CD4-positive, alpha-beta T cell (primary cell): ENCODE data around the gene ANKLE2. TPM values are rescaled to one million over a fixed set of nuclear protein-coding genes. Genes with fewer than 3 reads are reported as not detected.

Experiments
- ATAC-seq: fragments of 200-7000 bp; cut with Tn5 transposase; one replicate; pipeline ENCODE4 v1.10.0; 2022; ENCODE audit warnings: mild to moderate bottlenecking; ENCODE audit not compliant: poor library complexity
- CTCF ChIA-PET: fragments of 350-600 bp; sonication (Branson Sonifier 250); formaldehyde crosslinking; loops from one replicate; lab custom pipeline; 2021; ENCODE audit warnings: antibody characterized with exemption, inconsistent platforms; lab: Charles Lee
- POLR2A ChIA-PET: fragments of 350-600 bp; sonication (Branson Sonifier 250); formaldehyde crosslinking; loops from one replicate; lab custom pipeline; 2021; ENCODE audit warnings: antibody characterized with exemption, inconsistent platforms; lab: Charles Lee
- DNase-seq, 14 experiments: peaks; one replicate each; pipeline ENCODE4 v3.0.0-alpha.2; 2013 to 2020; ENCODE audit warnings: mixed read lengths in 2 of 14
- H3K27ac ChIP-seq, 2 donors: one replicate each; pipeline versions ENCODE4 v1.5.1 to v1.7.0; 2013; ENCODE audit warnings: low read length in 2 of 2, low read depth in 1 of 2, mild to moderate bottlenecking in 1 of 2
- H3K27me3 ChIP-seq, 2 experiments: 1 replicate in 1 of 2; 2 replicates in 1 of 2; pipeline versions ENCODE4 v1.6.1 to v1.7.0; 2013; ENCODE audit warnings: low read length in 2 of 2, control low read depth in 1 of 2, mild to moderate bottlenecking in 1 of 2, moderate library complexity in 1 of 2; ENCODE audit not compliant: insufficient read depth in 2 of 2, control insufficient read depth in 1 of 2
- H3K36me3 ChIP-seq: one replicate; pipeline ENCODE4 v1.6.1; 2013; ENCODE audit warnings: low read length, control low read depth; ENCODE audit not compliant: insufficient read depth
- H3K4me1 ChIP-seq: one replicate; pipeline ENCODE4 v1.6.1; 2013; ENCODE audit warnings: low read length, control low read depth; ENCODE audit not compliant: insufficient read depth
- H3K4me3 ChIP-seq: one replicate; pipeline ENCODE4 v1.5.1; 2013; ENCODE audit warnings: mild to moderate bottlenecking, low read length, moderate library complexity
- H3K9me3 ChIP-seq, 2 experiments: 1 replicate in 1 of 2; 2 replicates in 1 of 2; pipeline versions ENCODE4 v1.6.1 to v1.7.0; 2013; ENCODE audit warnings: low read length in 2 of 2, mild to moderate bottlenecking in 2 of 2, control low read depth in 1 of 2, moderate library complexity in 1 of 2; ENCODE audit not compliant: control insufficient read depth in 1 of 2, insufficient read depth in 1 of 2
- H3K27ac Mint-ChIP-seq: one replicate; pipeline ENCODE4 v1.8.0; 2020; ENCODE audit warnings: mixed read lengths
- H3K27me3 Mint-ChIP-seq: one replicate; pipeline ENCODE4 v1.8.0; 2021; ENCODE audit warnings: mixed read lengths
- H3K36me3 Mint-ChIP-seq: one replicate; pipeline ENCODE4 v1.8.0; 2021; ENCODE audit warnings: low read depth, mixed read lengths
- H3K4me1 Mint-ChIP-seq: one replicate; pipeline ENCODE4 v1.8.0; 2021; ENCODE audit warnings: low read depth, mixed read lengths
- H3K4me3 Mint-ChIP-seq: one replicate; pipeline ENCODE4 v1.8.0; 2020; ENCODE audit warnings: mild to moderate bottlenecking, mixed read lengths
- H3K9me3 Mint-ChIP-seq: one replicate; pipeline ENCODE4 v1.8.0; 2020; ENCODE audit warnings: mixed read lengths
- CTCF ChIP-seq: fragments of 200-600 bp; IDR thresholded peaks from one replicate; pipeline ENCODE4 v1.8.0; 2022; ENCODE audit warnings: antibody characterized with exemption, mild to moderate bottlenecking
- intact Hi-C, 2 experiments: fragments of 100-400 bp; cut with DNase I in 1 of 2; cut with micrococcal nuclease in 1 of 2; formaldehyde crosslinking; loops; one replicate each; pipeline versions ENCODE4 v1.15.1 to v1.9.0; 2023 to 2025; cut with DNase I, micrococcal nuclease
- total RNA-seq, 174 experiments: library from RNA in 2 of 174; stranded (reverse) in 2 of 174; gene quantifications; one replicate each; pipeline ENCODE4 v1.2.3 and lab custom pipeline; 2021 to 2026

ANKLE2 gene
- total RNA-seq, 2 experiments from 2014 or later = 61.7 to 65.7 TPM

DNA sequence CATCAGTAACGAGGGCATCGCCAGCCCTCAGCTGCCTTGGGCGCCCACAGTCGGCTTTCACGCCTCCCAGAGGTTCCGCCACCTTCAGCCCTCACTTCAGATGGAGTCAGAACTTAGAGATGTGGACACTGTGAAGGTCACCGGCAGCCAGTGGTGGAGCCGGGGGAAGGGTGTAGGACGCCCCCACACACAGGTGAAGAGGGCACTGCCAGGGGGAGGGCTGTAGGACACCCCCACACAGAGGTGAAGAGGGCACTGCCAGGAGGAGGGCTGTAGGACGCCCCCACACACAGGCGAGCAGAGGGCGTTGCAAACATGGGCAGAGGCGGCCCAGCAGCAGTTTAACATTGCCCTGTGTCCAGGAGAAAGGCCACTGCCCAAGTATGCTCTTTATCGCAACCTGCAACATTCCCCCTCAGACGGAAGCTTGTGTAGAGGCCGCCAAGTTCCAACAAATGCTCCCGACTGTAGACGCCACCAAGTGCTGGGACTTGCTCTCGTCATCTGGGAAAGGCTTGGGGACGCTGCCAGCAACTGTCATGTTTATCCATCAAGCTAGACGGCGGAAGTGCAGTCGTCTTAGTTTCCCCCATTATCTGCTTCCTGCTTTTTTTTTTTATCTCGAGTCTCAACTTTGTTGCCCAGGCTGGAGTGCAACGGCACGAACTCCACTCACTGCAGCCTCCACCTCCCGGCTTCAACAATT is 4.9 kb upstream of the ANKLE2 start:
- POLR2A ChIA-PET = interaction anchor here (1.0 kb wide), 1 partner anchor 63 kb away, joined by 3 read pairs; no protein-coding TSS in a partner anchor
- no peak overlapping the region for H3K27ac Mint-ChIP-seq
- H3K27me3 ChIP-seq = no peaks in the 10 kb centered on the region

GRCh38 chr12:132765361-132765760 is 3.7 kb upstream of the ANKLE2 start:
- Histone ChIP-seq H3K27ac (no peak overlapping the region), H3K27me3 (no peaks in the 10 kb centered on the region), H3K4me3 (no peak overlapping the region), H3K36me3 (no peaks in the 10 kb centered on the region), H3K9me3 (no peaks in the 10 kb centered on the region), H3K4me1 (peaks cover 42% of the 10 kb centered on the region)
- Mint-ChIP-seq H3K4me1 (peaks cover 48% of the 10 kb centered on the region), H3K36me3 (peaks cover 11% of the 10 kb centered on the region), H3K4me3 (peak overlapping the region; percentile 15), H3K9me3 (no peaks in the 10 kb centered on the region), H3K27me3 (no peaks in the 10 kb centered on the region), H3K27ac (peak overlapping the region; percentile 56)
- ATAC-seq (no peak), DNase-seq (no peak)
- TF ChIP-seq CTCF = no peak
- POLR2A ChIA-PET = no interaction called here
- intact Hi-C loops = loop anchor here in 1 of 2 experiments (5.0 kb wide), 1 partner anchor 42 kb away; no protein-coding TSS in a partner anchor
- CTCF ChIA-PET = no interaction called here

More for the DNA sequence above, 4.9 kb upstream of the ANKLE2 start:
- H3K27me3 Mint-ChIP-seq = no peaks in the 10 kb centered on the region
- no peaks in the 10 kb centered on the region for H3K9me3 Mint-ChIP-seq
- intact Hi-C loops = loop anchor here in 1 of 2 experiments (5.0 kb wide), 1 partner anchor 41 kb away; no protein-coding TSS in a partner anchor
- ATAC-seq = no peak
- H3K4me3 ChIP-seq = no peak overlapping the region
- H3K4me1 ChIP-seq = peaks cover 46% of the 10 kb centered on the region
- DNase-seq = no peak
- H3K36me3 ChIP-seq = no peaks in the 10 kb centered on the region
- TF ChIP-seq CTCF = no peak
- H3K4me1 Mint-ChIP-seq = peaks cover 47% of the 10 kb centered on the region
- H3K9me3 ChIP-seq = no peaks in the 10 kb centered on the region
- peaks cover 7% of the 10 kb centered on the region for H3K36me3 Mint-ChIP-seq
- no peak overlapping the region for H3K27ac ChIP-seq
- peak overlapping the region; percentile 11 for H3K4me3 Mint-ChIP-seq
- CTCF ChIA-PET = interaction anchor here (1.3 kb wide), 1 partner anchor 138 kb away, joined by 5 read pairs; no protein-coding TSS in a partner anchor

- no peaks in the 10 kb centered on the region for H3K27me3 Mint-ChIP-seq
- no peak overlapping the region for H3K27ac Mint-ChIP-seq
- Histone ChIP-seq H3K4me1 (peaks cover 42% of the 10 kb centered on the region), H3K36me3 (no peaks in the 10 kb centered on the region), H3K9me3 (no peaks in the 10 kb centered on the region), H3K27ac (no peak overlapping the region), H3K27me3 (no peaks in the 10 kb centered on the region), H3K4me3 (no peak overlapping the region)
- H3K4me3 Mint-ChIP-seq = no peak overlapping the region
- peaks cover 17% of the 10 kb centered on the region for H3K36me3 Mint-ChIP-seq
- intact Hi-C loops = loop anchor here (5.0 kb wide), 3 partner anchors 77 to 193 kb away; partner anchors contain the start of genes CHFR (in 1 of the 2), POLE (in 1 of the 2), PXMP2 (in 1 of the 2) and ZNF605 (in 1 of the 2)
- ChIA-PET CTCF (no interaction called here), POLR2A (no interaction called here)
- ATAC-seq (no peak), DNase-seq (no peak)
- H3K9me3 Mint-ChIP-seq = no peaks in the 10 kb centered on the region
- no peak for TF ChIP-seq CTCF
- peaks cover 47% of the 10 kb centered on the region for H3K4me1 Mint-ChIP-seq
Observed at GRCh38 chr12:132764231-132764630, 2.6 kb upstream of the ANKLE2 start.
